Progenitor cell of endocrine pancreas (in vitro differentiated cells): ENCODE measurements around the gene PTPRD. TPM values are rescaled to one million over a fixed set of nuclear protein-coding genes. Genes with fewer than 3 reads are reported as not detected.

Experiments used
- DNase-seq: peaks from one replicate; pipeline ENCODE4 v3.0.0; 2021; ENCODE audit warnings: low spot score; ENCODE audit not compliant: unreplicated experiment
- H3K27ac Mint-ChIP-seq: 2 replicates; pipeline ENCODE4 v1.8.0; 2021; ENCODE audit warnings: mild to moderate bottlenecking, moderate library complexity, mixed read lengths
- H3K27me3 Mint-ChIP-seq: 2 replicates; pipeline ENCODE4 v1.8.0; 2021; ENCODE audit warnings: mixed read lengths
- H3K36me3 Mint-ChIP-seq: 2 replicates; pipeline ENCODE4 v1.8.0; 2022; ENCODE audit warnings: mixed read lengths; ENCODE audit not compliant: insufficient read depth
- H3K4me1 Mint-ChIP-seq: 2 replicates; pipeline ENCODE4 v1.8.0; 2021; ENCODE audit warnings: low read depth, mixed read lengths
- H3K4me3 Mint-ChIP-seq: 2 replicates; pipeline ENCODE4 v1.8.0; 2021; ENCODE audit warnings: low read depth, mild to moderate bottlenecking, moderate library complexity, mixed read lengths
- H3K9me3 Mint-ChIP-seq: 2 replicates; pipeline ENCODE4 v1.8.0; 2021; ENCODE audit warnings: low read depth, mixed read lengths
- total RNA-seq: library from RNA; stranded (reverse); gene quantifications from 2 replicates; pipeline ENCODE4 v1.2.1, GENCODE V29; 2021
- TF ChIP-seq, protein P1 (sequence below): fragments of 200-600 bp; sonication (generic); IDR thresholded peaks from one replicate; pipeline ENCODE4 v1.5.0; 2021; ENCODE audit warnings: antibody characterized with exemption, mild to moderate bottlenecking; ENCODE audit not compliant: unreplicated experiment

Gene PTPRD
- total RNA-seq, 1 donor from 2014 or later, result 124 TPM

DNA sequence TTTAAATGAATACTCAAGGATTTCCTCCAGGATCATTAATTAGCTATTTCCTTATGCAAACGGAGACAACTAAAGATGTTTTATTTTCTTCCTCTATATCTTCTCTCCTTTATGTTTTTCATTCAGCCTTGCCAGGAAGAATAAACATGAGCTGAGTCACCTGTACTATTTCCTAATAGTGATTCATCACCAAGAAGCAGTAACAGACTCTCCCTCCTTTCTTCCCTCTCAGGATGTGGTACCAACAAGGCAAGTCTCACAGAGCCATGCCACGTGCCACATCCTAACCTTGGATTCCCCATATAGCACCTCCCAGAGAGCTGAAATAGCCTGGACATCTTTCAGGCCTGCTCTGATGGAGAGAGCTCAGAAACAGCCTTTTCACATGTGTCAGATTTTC, 2054.6 kb downstream of the PTPRD start:
- Mint-ChIP-seq H3K4me3 (no peak overlapping the region), H3K4me1 (peaks cover 12% of the 10 kb centered on the region), H3K36me3 (no peaks in the 10 kb centered on the region), H3K27ac (no peak overlapping the region), H3K9me3 (no peaks in the 10 kb centered on the region), H3K27me3 (no peaks in the 10 kb centered on the region)
- TF ChIP-seq, protein P1, sequence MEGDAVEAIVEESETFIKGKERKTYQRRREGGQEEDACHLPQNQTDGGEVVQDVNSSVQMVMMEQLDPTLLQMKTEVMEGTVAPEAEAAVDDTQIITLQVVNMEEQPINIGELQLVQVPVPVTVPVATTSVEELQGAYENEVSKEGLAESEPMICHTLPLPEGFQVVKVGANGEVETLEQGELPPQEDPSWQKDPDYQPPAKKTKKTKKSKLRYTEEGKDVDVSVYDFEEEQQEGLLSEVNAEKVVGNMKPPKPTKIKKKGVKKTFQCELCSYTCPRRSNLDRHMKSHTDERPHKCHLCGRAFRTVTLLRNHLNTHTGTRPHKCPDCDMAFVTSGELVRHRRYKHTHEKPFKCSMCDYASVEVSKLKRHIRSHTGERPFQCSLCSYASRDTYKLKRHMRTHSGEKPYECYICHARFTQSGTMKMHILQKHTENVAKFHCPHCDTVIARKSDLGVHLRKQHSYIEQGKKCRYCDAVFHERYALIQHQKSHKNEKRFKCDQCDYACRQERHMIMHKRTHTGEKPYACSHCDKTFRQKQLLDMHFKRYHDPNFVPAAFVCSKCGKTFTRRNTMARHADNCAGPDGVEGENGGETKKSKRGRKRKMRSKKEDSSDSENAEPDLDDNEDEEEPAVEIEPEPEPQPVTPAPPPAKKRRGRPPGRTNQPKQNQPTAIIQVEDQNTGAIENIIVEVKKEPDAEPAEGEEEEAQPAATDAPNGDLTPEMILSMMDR, result no peak
- no peak for DNase-seq

DNA sequence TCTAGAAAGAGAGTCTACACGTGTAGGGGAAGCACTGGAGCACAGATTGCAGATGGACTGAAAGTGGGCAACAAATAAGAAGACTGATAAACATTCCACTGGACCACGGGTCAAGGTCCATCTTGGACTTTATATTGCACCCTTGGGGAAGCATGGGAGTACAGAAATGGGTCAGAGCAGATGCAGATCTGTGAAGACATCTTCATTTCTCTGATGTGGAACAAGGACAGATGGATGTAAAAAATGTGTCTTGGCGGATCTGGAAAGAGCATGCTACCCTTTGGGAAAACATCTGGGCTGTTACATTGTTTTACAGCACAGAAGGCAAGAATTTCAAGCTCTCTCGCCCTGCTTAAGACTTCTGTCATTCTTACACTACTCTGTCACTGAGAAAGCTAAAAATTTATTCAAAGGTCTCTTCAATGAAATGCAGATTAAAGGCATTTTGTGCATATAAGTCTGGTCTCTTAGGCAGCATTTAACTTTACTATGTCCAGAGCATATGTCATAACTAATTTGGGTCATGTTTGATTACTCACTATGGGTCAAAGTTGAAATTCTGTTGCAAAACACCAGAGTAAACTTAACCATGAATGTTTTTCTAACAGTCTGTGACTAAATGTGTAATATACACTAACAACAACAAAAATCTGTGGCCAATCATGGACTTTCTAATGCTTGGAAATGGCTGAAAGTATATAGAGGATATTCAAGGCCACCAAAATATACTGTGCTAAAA, 2056.9 kb downstream of the PTPRD start:
- Mint-ChIP-seq H3K27me3 (no peaks in the 10 kb centered on the region), H3K9me3 (no peaks in the 10 kb centered on the region), H3K27ac (no peak overlapping the region), H3K4me1 (peaks cover 9% of the 10 kb centered on the region), H3K36me3 (no peaks in the 10 kb centered on the region), H3K4me3 (no peak overlapping the region)
- no peak for DNase-seq
- TF ChIP-seq, protein P1, result no peak

DNA sequence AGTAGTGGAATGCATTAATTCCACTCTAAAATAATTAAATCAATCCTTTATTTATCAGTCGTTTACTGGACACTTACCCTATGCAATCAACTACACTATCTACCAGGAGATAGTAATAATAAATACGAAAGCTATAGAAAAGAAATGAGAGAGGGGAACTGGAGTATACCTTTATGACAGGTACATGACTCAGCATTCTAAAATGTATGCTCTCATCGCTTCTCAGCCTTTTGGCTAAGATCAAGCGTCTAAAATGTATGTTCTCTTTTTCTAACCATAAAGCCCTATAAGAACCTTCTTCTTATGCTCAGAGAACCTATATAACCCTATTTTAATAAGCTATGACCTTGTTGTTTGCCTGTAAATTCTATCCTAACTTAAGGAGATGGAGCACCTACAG, 2059.4 kb downstream of the PTPRD start:
- no peak overlapping the region for H3K4me3 Mint-ChIP-seq
- DNase-seq, result no peak
- H3K36me3 Mint-ChIP-seq, result no peaks in the 10 kb centered on the region
- no peaks in the 10 kb centered on the region for H3K9me3 Mint-ChIP-seq
- H3K27ac Mint-ChIP-seq, result no peak overlapping the region
- no peaks in the 10 kb centered on the region for H3K27me3 Mint-ChIP-seq
- H3K4me1 Mint-ChIP-seq, result no peaks in the 10 kb centered on the region
- TF ChIP-seq, protein P1, result no peak

DNA sequence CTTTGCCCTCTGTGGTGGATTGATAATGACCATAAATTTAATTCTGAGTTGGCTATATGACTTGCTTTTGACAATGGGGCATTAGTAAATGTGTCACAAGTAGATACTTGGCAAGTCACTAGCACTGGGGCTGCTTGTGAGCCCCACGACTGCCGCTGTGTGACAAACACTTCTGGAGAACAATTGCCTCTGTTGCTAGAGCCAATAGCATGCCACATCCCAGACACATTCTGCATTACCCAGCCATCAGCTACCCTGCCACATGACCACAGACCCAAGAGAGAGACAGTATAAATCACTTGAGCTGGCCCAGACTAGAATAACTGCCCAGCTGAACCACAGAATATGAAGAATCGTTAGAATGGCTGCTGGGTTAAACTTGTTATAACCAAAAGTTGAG, 2060.1 kb downstream of the PTPRD start:
- Mint-ChIP-seq H3K36me3 (no peaks in the 10 kb centered on the region), H3K4me3 (no peak overlapping the region), H3K4me1 (no peaks in the 10 kb centered on the region), H3K27me3 (no peaks in the 10 kb centered on the region), H3K9me3 (no peaks in the 10 kb centered on the region), H3K27ac (no peak overlapping the region)
- no peak for DNase-seq
- TF ChIP-seq, protein P1, result no peak

DNA sequence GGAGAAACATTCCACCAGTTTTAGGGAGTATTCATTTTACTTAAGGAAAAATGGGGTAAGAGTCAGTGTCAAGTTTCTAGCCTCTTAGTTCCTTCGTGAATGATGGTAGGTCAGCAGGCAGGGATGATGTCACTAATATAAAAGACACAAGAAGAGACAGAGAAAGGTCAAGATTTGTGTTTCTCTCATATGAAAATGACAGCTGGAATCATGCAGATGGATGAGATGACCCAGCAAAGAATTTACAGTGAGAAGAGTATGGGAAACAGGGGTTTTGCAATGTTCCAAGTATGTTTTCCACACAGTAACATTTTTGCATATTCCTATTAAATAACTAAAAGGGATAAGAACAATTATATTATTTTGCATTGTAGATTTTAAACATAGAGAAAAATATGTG, 2063.6 kb downstream of the PTPRD start:
- Mint-ChIP-seq H3K27me3 (no peaks in the 10 kb centered on the region), H3K4me3 (no peak overlapping the region), H3K27ac (no peak overlapping the region), H3K36me3 (no peaks in the 10 kb centered on the region), H3K4me1 (no peaks in the 10 kb centered on the region), H3K9me3 (no peaks in the 10 kb centered on the region)
- TF ChIP-seq, protein P1, result no peak
- DNase-seq, result no peak
